Fibroblast of lung (primary cell): ENCODE results near the gene SPATA2. TPM values are rescaled to one million over a fixed set of nuclear protein-coding genes. Genes with fewer than 3 reads are reported as not detected.

Experiments used
- DNase-seq, 2 donors: peaks; one replicate each; pipeline versions ENCODE4 v3.0.0 to v3.0.0-alpha.2; 2010; ENCODE audit warnings: low read depth in 2 of 2
- H2AFZ ChIP-seq: 2 replicates; pipeline ENCODE4 v1.5.1; 2012; ENCODE audit warnings: low read length, control low read depth, inconsistent platforms
- H3K27ac ChIP-seq: 2 replicates; pipeline ENCODE4 v1.5.1; 2011; ENCODE audit warnings: low read length, control low read depth; ENCODE audit not compliant: insufficient read depth
- H3K27me3 ChIP-seq: 2 replicates; pipeline ENCODE4 v1.5.1; 2011; ENCODE audit warnings: mild to moderate bottlenecking, low read length; ENCODE audit not compliant: control insufficient read depth, insufficient read depth
- H3K36me3 ChIP-seq: 2 replicates; pipeline ENCODE4 v1.5.1; 2011; ENCODE audit warnings: low read length; ENCODE audit not compliant: control insufficient read depth, insufficient read depth
- H3K4me1 ChIP-seq: 2 replicates; pipeline ENCODE4 v1.5.1; 2011; ENCODE audit warnings: low read length; ENCODE audit not compliant: control insufficient read depth, insufficient read depth; ENCODE audit errors: extremely low read depth
- H3K4me2 ChIP-seq: 2 replicates; pipeline ENCODE4 v1.5.1; 2011; ENCODE audit warnings: low read length, control low read depth; ENCODE audit not compliant: insufficient read depth; ENCODE audit errors: extremely low read depth
- H3K4me3 ChIP-seq, 4 experiments: fragments of 200-600 bp in 1 of 4; sonication (generic) in 1 of 4; replicated peaks in 1 of 4; 2 replicates each; pipeline ENCODE4 v1.5.1; 2011 to 2016; ENCODE audit warnings: low read length in 4 of 4, low read depth in 3 of 4, mild to moderate bottlenecking in 3 of 4, control low read depth in 2 of 4, inconsistent platforms in 1 of 4, mixed read lengths in 1 of 4; ENCODE audit not compliant: insufficient read depth in 1 of 4; ENCODE audit errors: control extremely low read depth in 1 of 4
- H3K79me2 ChIP-seq: 2 replicates; pipeline ENCODE4 v1.5.1; 2012; ENCODE audit warnings: mild to moderate bottlenecking, low read length, inconsistent platforms; ENCODE audit not compliant: control insufficient read depth, insufficient read depth
- H3K9ac ChIP-seq: 2 replicates; pipeline ENCODE4 v1.5.1; 2011; ENCODE audit warnings: mild to moderate bottlenecking, low read length, control low read depth; ENCODE audit not compliant: insufficient read depth
- H3K9me3 ChIP-seq: 2 replicates; pipeline ENCODE4 v1.5.1; 2012; ENCODE audit warnings: low read depth, low read length; ENCODE audit not compliant: control insufficient read depth, insufficient read depth
- H4K20me1 ChIP-seq: 2 replicates; pipeline ENCODE4 v1.5.1; 2011; ENCODE audit warnings: low read length; ENCODE audit not compliant: control insufficient read depth, insufficient read depth; ENCODE audit errors: extremely low read depth
- CTCF ChIP-seq, 2 donors: IDR thresholded peaks in 1 of 2; conservative IDR thresholded peaks in 1 of 2; 1 replicate in 1 of 2; 2 replicates in 1 of 2; pipeline ENCODE4 v1.5.1; 2011 to 2012; ENCODE audit warnings: low read length in 2 of 2, control low read depth in 1 of 2, inconsistent platforms in 1 of 2, low read depth in 1 of 2, mild to moderate bottlenecking in 1 of 2
- EZH2 ChIP-seq: IDR thresholded peaks from 2 replicates; pipeline ENCODE4 v1.5.1; 2012; ENCODE audit warnings: low read length, control low read depth, mild to moderate bottlenecking; ENCODE audit errors: missing control alignments
- polyA plus RNA-seq, 2 donors: library from polyadenylated mRNA; depleted of rRNA in 1 of 2; stranded (reverse) in 1 of 2; unstranded in 1 of 2; fragments of >200 nt; gene quantifications; 2 replicates each; pipeline ENCODE4 v1.2.1, GENCODE V29; 2011 to 2012; ENCODE audit warnings: missing spikeins in 1 of 2
- total RNA-seq: library from RNA; depleted of rRNA; stranded (reverse); fragments of >200 nt; gene quantifications from 2 replicates; pipeline ENCODE4 v1.2.1, GENCODE V29; 2014

Gene SPATA2
- total and polyA plus RNA-seq, 2 donors (not counting 1 experiment from before 2014, with no cell fraction given) = 2.0 to 3.6 TPM

DNA sequence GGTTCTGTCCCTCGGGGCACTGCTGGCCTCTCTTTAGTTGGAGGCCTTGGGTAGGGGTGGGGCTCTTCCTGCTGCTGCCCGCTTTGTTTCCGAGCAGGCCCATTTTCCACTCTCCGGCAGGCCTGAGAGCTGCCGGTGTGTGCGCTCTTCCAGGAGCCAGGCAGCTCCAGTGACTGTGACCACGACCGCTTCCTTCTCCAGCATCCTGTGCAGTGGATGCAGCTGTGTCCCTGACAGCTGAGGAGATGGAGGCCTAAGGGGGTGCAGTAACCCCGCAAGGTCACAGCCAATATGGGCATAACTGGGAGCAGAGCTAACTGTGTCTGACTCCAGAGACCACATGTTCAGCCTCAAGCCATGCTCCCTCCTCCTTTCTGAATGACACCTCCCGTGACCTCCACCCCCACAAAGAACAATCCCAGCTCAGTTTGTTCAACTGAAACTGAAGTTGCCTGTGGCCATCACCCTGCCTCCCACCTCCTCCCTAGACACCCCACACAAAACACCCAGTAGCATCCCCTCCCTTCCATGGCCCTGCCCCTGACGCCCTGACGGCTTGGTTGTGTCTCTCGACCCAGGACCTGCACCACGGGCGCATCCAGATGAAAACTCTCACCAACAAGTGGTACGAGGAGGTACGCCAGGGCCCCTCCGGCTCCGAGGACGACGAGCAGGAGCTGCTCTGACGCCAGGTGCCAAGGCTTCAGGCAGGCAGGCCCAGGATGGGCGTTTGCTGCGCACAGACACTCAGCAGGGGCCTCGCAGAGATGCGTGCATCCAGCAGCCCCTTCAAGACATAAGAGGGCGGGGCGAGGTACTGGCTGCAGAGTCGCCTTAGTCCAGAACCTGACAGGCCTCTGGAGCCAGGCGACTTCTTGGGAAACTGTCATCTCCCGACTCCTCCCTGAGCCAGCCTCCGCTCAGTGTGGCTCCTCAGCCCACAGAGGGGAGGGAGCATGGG, 27.8 kb downstream of the SPATA2 start:
- Histone ChIP-seq H3K79me2 (no peaks in the 10 kb centered on the region), H3K4me2 (no peak overlapping the region), H3K27ac (no peak overlapping the region), H3K36me3 (peaks cover 10% of the 10 kb centered on the region), H4K20me1 (no peaks in the 10 kb centered on the region), H3K27me3 (no peaks in the 10 kb centered on the region), H3K4me3 (no peak overlapping the region), H3K9ac (no peak overlapping the region), H3K9me3 (no peaks in the 10 kb centered on the region), H2AFZ (no peak overlapping the region), H3K4me1 (peaks cover 8% of the 10 kb centered on the region)
- no peak for TF ChIP-seq CTCF (conservative IDR thresholded peaks at IDR 0.05 in 1 of 2, IDR thresholded peaks at IDR 0.05 in 1 of 2; ENCODE audit: low read depth in 1 of 2, low read length in 2 of 2)
- no peak for TF ChIP-seq EZH2
- DNase-seq = peak; percentile 17 to 19

DNA sequence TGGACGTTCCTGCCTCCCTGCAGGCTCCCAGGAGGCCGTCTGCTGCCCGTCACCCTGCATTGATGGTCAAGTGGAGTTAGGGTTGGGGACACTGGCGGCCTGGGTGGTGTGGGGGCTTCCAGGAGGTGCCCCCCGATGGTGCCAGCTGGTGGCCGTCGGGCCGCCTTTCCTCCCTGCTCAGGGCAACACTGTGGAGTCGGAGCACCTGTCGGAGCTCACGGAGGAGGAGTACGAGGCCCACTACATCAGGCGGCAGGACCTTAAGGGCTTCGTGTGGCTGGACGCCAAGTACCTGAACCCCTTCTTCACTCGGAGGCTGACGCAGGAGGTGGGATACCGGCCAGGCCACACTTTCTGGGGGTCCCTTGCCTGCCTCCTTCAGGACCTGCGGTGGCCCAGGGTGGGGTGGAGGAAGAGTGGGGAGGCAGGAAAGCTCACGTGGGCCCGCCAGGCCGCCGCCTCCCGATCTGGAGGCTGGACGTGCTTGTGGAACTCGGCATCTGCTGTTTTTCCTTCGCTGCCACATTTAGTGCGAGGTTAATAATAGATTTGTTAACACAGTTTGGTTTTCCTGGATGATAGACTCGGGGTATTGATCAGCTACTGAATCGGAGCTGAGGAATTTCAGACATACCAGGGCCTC, 28.6 kb downstream of the SPATA2 start:
- Histone ChIP-seq H3K79me2 (no peaks in the 10 kb centered on the region), H2AFZ (no peak overlapping the region), H3K9me3 (no peaks in the 10 kb centered on the region), H3K4me1 (peaks cover 8% of the 10 kb centered on the region), H3K36me3 (peaks cover 10% of the 10 kb centered on the region), H3K4me2 (no peak overlapping the region), H4K20me1 (no peaks in the 10 kb centered on the region), H3K9ac (no peak overlapping the region), H3K27me3 (no peaks in the 10 kb centered on the region), H3K4me3 (no peak overlapping the region), H3K27ac (no peak overlapping the region)
- DNase-seq = no peak
- no peak for TF ChIP-seq EZH2
- TF ChIP-seq CTCF (conservative IDR thresholded peaks at IDR 0.05 in 1 of 2, IDR thresholded peaks at IDR 0.05 in 1 of 2; ENCODE audit: low read depth in 1 of 2, low read length in 2 of 2) = no peak

DNA sequence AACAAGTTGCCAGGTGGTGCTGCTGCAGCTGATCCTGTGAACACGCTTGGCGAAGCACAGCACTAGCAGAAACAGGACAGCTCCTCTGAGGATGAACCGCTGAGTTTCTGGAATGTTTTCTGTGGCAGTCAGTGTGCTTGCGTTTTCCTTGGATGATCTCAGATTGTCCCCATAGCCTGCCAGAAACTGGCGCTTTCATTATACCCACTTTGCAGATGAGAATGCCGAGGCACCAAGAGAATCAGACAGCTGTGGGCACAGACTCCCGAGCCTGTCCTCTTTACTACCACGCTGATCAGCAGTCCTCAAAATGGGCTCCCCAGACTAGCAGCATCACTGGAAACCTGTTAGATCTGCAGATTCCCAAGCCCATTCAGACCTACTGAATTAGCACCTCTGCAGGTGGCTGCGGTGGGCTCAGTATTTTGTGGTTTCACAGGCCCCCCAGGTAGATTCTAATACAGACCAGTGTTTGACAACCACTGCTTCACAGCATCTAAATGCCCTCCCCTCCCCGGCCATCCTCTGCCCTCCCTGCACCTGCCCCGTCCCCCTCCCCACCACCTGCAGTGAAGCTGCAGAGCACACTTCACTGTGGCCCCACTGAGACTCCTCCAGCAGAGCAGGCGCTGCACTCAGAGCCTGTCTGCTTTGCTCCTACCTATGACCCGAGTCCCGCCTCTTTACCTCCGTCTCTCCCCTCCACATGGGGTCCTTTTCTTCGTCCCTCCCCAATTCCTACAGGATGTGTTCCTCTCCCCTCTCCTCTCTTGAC, 29.6 kb downstream of the SPATA2 start:
- peaks cover 8% of the 10 kb centered on the region for H3K4me1 ChIP-seq
- no peak overlapping the region for H3K9ac ChIP-seq
- H2AFZ ChIP-seq = no peak overlapping the region
- H3K4me3 ChIP-seq = no peak overlapping the region
- no peak overlapping the region for H3K27ac ChIP-seq
- TF ChIP-seq CTCF (conservative IDR thresholded peaks at IDR 0.05 in 1 of 2, IDR thresholded peaks at IDR 0.05 in 1 of 2; ENCODE audit: low read depth in 1 of 2, low read length in 2 of 2) (no peak), EZH2 (no peak)
- no peaks in the 10 kb centered on the region for H3K79me2 ChIP-seq
- no peaks in the 10 kb centered on the region for H3K27me3 ChIP-seq
- H3K9me3 ChIP-seq = no peaks in the 10 kb centered on the region
- no peaks in the 10 kb centered on the region for H4K20me1 ChIP-seq
- peaks cover 10% of the 10 kb centered on the region for H3K36me3 ChIP-seq
- DNase-seq = no peak
- no peak overlapping the region for H3K4me2 ChIP-seq
